BLaER1 (cell line): ENCODE measurements around the gene TADA3.

Experiments
- H3K27ac ChIP-seq: shearing (Covaris generic); formaldehyde crosslinking; 2 replicates; pipeline ENCODE4 v1.8.1; 2022
- H3K27me3 ChIP-seq: shearing (Covaris generic); formaldehyde crosslinking; 2 replicates; pipeline ENCODE4 v1.8.1; 2022
- H3K36me3 ChIP-seq: shearing (Covaris generic); formaldehyde crosslinking; 2 replicates; pipeline ENCODE4 v1.8.1; 2022
- H3K4me1 ChIP-seq: shearing (Covaris generic); formaldehyde crosslinking; 2 replicates; pipeline ENCODE4 v1.8.1; 2022
- H3K4me2 ChIP-seq: shearing (Covaris generic); formaldehyde crosslinking; 2 replicates; pipeline ENCODE4 v1.8.1; 2022
- H3K4me3 ChIP-seq: shearing (Covaris generic); formaldehyde crosslinking; 2 replicates; pipeline ENCODE4 v1.8.1; 2022
- H3K9ac ChIP-seq: shearing (Covaris generic); formaldehyde crosslinking; 2 replicates; pipeline ENCODE4 v1.8.1; 2022
- H3K9me3 ChIP-seq: shearing (Covaris generic); formaldehyde crosslinking; 2 replicates; pipeline ENCODE4 v1.8.1; 2022
- H4K20me1 ChIP-seq: shearing (Covaris generic); formaldehyde crosslinking; 2 replicates; pipeline ENCODE4 v1.8.1; 2022
- Cebpa-rat ChIP-seq: shearing (Covaris generic); IDR thresholded peaks from 2 replicates; pipeline ENCODE4 v1.8.1; 2022

TADA3 gene

DNA sequence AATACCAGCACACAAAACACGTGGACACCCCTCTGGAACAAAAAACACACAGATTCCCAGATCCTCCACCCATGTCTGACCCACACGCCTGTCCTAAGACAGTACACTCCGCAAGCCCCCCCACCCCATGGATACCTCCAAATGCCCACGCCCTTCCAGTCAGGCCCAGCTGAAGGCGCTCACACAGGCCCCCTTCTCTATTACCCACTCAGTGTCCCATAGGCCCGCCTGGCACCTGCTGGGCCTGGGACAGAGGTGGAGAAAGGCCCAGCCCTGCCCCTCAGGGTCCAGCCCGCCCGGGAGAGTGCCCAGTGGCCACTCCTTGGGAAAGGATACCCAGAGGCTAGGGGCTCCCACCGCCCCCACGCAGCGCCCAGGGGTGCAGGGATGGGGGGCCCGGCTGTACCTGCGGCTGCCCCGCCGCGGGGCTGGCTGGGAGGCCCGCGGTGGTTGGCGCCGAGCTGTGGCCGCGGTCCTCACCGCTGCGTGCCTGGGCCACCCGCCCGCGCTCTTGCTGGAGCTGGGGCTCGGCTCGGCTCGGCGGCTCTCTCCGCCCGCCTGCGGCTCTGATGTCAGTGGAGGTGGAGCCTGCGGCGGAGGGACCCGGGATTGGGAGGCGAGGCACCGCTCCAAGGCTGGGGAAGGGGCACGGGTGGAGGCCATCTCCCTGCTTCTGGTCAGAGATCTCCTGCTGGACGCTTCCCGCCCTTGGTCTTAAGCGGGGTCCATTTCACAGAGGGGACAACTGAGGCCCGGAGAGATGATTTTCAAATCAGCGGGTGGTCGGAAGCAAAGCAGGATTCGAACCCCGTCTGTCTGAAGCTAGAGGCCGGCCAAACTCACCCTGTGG lies 22.6 kb downstream of the TADA3 start, which contains the start of gene CAMK1:
TSS of gene CAMK1 (minus strand) at position 522 of the 850 bp plus-strand sequence. CDS start 2,198 bp downstream, outside the sequence.
- no peak within 1 kb of the TSS for H3K9ac ChIP-seq

DNA sequence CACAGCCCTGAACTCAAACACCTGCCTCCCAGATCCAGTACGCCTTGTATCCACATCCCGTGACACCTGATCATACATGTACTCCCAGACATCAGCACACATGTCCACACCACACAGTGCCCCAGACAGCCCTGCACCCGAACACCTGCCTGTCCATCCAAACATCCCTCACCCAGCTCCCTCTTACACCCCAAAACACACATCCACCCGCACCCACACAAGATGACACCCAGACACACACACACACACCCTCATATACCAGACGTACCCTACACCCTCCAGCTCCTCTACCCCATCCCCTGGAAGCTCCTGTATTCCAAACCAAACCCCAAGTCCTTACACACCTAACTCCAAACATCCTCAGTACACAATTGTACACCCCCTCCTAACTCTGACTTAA lies 23.3 kb downstream of the TADA3 start:
- Histone ChIP-seq H3K4me2 (no peak overlapping the region), H4K20me1 (peaks cover 5% of the 10 kb centered on the region), H3K36me3 (no peaks in the 10 kb centered on the region; the same call in 1 of the 2 replicates), H3K4me3 (no peak overlapping the region), H3K9ac (no peak overlapping the region), H3K27me3 (peaks cover 25% of the 10 kb centered on the region), H3K9me3 (no peaks in the 10 kb centered on the region), H3K27ac (no peak overlapping the region), H3K4me1 (peaks cover 7% of the 10 kb centered on the region)
- no peak for TF ChIP-seq Cebpa-rat

More for the DNA sequence above, 22.6 kb downstream of the TADA3 start, which contains the start of gene CAMK1:
- no peak for TF ChIP-seq Cebpa-rat
- H3K4me1 ChIP-seq = peaks cover 7% of the 10 kb centered on the region
- H3K36me3 ChIP-seq = no peaks in the 10 kb centered on the region; the same call in 1 of the 2 replicates
- H3K4me3 ChIP-seq = no peak within 1 kb of the TSS
- H3K4me2 ChIP-seq = peak within 1 kb of the TSS; percentile 45
- no peak within 1 kb of the TSS for H3K27ac ChIP-seq
- no peaks in the 10 kb centered on the region for H3K9me3 ChIP-seq
- H4K20me1 ChIP-seq = peaks cover 5% of the 10 kb centered on the region
- peaks cover 25% of the 10 kb centered on the region for H3K27me3 ChIP-seq

DNA sequence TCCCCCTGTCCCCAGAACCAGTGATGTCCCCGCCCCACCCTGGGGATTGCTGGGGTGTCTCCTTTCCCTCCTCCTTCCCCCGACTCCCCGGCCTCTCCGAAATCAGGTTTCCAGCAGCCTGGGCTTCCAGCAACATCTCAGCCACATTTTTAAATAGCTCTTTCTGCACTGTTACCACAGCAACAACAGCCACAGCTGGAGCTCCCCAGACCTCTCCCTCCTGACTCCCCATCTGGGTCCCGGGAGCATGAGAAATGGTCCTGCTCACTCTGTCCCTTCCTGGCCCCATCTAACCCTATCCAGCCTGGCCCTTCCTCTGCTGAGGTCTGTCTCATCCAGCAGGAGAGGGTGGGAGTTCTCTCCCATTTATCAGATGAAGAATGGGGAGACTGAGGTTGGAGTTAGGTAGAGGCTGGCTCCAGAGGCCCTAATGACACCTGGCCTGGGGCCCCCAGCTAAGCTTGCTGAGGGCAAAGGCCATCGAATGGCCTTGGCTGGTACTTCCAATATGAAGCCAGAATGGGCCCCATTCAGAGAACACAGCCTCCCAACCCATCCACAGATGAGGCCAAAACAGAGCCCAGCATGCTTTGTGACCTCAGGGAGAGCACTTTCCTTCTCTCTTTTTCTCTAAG lies 24.0 kb downstream of the TADA3 start:
- Histone ChIP-seq H4K20me1 (peaks cover 5% of the 10 kb centered on the region), H3K9ac (no peak overlapping the region), H3K4me3 (no peak overlapping the region), H3K9me3 (no peaks in the 10 kb centered on the region), H3K27me3 (peaks cover 25% of the 10 kb centered on the region), H3K36me3 (no peaks in the 10 kb centered on the region; the same call in 1 of the 2 replicates), H3K4me1 (peaks cover 7% of the 10 kb centered on the region), H3K27ac (no peak overlapping the region), H3K4me2 (no peak overlapping the region)
- no peak for TF ChIP-seq Cebpa-rat

DNA sequence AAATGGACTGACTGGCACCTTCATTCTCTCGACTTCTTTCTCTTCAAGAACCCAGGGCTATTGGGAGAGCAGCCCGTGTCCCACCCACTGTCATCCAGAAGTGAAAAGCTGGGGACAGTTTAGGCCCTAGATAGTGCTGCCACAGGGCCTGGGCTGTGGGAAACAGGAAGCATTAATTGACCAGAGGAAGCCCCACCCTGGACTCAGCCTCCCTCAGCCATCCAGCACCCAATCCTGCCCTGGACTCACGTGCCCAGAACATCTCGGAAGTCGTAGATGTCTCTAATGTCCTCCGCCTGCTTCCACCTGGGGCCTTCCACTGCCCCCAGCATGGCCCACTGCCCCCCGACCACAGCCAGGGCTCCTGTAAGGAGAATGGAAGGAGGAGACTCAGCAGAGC lies 24.9 kb downstream of the TADA3 start:
- Histone ChIP-seq H3K27ac (no peak overlapping the region), H3K36me3 (no peaks in the 10 kb centered on the region; the same call in 1 of the 2 replicates), H3K9me3 (no peaks in the 10 kb centered on the region), H4K20me1 (peaks cover 5% of the 10 kb centered on the region), H3K4me1 (peaks cover 7% of the 10 kb centered on the region), H3K4me3 (no peak overlapping the region), H3K27me3 (peaks cover 25% of the 10 kb centered on the region), H3K9ac (no peak overlapping the region), H3K4me2 (no peak overlapping the region)
- TF ChIP-seq Cebpa-rat = no peak

DNA sequence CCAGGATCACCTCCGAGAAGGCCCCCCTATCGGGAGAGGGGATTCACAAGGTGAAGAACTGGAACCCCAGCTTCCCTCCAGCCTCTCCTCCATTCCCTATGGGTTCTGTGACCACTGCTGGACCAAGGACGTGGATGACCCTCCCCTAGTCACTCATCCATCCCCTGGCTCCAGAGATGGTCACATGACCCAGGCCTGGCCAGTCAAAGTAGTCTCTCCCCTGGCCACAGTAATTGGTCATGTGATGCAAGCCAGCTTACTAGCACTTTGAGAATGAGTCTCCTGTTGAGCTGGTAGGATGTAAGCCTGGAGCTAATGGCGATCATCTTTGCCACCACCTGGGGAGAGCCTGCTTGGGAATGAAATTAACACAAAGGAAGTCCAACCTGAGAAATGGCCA lies 26.4 kb downstream of the TADA3 start:
- H3K4me1 ChIP-seq = peaks cover 7% of the 10 kb centered on the region
- H3K27ac ChIP-seq = no peak overlapping the region
- no peak overlapping the region for H3K9ac ChIP-seq
- no peaks in the 10 kb centered on the region for H3K9me3 ChIP-seq
- H3K4me2 ChIP-seq = no peak overlapping the region
- TF ChIP-seq Cebpa-rat = no peak
- H3K4me3 ChIP-seq = no peak overlapping the region
- peaks cover 1% of the 10 kb centered on the region; the same call in 1 of the 2 replicates for H3K36me3 ChIP-seq
- H3K27me3 ChIP-seq = peaks cover 25% of the 10 kb centered on the region
- peaks cover 5% of the 10 kb centered on the region for H4K20me1 ChIP-seq

DNA sequence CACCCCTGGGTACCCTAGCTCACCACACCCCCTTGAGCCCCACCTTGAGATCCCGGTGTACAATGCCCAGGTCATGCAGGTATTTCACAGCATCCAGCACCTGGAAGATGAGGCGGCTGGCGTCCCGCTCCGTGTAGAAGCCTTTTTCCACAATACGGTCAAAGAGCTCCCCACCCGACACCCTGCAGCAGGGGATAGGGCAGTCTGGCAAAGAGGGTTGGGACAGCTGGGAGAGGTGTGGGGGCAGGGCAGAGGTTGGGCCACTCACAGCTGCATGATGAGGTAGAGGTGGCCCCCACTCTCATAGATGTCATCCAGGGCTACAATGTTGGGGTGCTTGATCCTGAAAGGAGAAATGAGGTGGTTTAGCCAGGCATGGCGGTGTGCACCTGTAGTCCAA lies 29.4 kb downstream of the TADA3 start:
- Histone ChIP-seq H3K36me3 (peaks cover 20% of the 10 kb centered on the region), H3K4me2 (no peak overlapping the region)

DNA sequence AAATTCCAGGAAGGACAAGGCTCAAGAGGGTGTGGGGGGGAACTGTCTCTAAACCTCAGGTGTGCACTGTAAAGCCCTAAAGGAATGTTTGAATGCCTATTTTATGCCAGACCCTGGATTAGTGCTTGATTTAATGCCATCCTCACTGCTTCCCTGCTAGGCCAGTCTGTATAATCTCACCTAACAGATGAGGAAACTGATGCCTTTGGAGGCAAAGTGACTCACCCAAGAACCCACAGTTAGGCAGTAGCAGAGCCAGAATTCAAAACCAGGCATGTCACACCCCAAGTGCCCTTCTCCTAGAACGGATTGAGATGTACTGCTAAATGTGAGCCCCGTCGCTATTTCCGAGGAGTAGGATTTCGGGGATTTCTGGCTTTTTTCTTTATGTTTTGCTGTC lies 30.4 kb downstream of the TADA3 start:
- TF ChIP-seq Cebpa-rat = no peak
- Histone ChIP-seq H3K4me2 (no peak overlapping the region), H3K9ac (no peak overlapping the region), H3K9me3 (no peaks in the 10 kb centered on the region), H3K27me3 (no peaks in the 10 kb centered on the region), H3K4me1 (no peaks in the 10 kb centered on the region), H3K36me3 (peaks cover 28% of the 10 kb centered on the region), H3K27ac (no peak overlapping the region), H4K20me1 (no peaks in the 10 kb centered on the region), H3K4me3 (no peak overlapping the region)

More for the DNA sequence above, 29.4 kb downstream of the TADA3 start:
- no peaks in the 10 kb centered on the region for H3K4me1 ChIP-seq
- H3K27me3 ChIP-seq = no peaks in the 10 kb centered on the region
- H4K20me1 ChIP-seq = no peaks in the 10 kb centered on the region
- no peak overlapping the region for H3K27ac ChIP-seq
- H3K9me3 ChIP-seq = no peaks in the 10 kb centered on the region
- H3K9ac ChIP-seq = no peak overlapping the region
- no peak for TF ChIP-seq Cebpa-rat
- H3K4me3 ChIP-seq = no peak overlapping the region

DNA sequence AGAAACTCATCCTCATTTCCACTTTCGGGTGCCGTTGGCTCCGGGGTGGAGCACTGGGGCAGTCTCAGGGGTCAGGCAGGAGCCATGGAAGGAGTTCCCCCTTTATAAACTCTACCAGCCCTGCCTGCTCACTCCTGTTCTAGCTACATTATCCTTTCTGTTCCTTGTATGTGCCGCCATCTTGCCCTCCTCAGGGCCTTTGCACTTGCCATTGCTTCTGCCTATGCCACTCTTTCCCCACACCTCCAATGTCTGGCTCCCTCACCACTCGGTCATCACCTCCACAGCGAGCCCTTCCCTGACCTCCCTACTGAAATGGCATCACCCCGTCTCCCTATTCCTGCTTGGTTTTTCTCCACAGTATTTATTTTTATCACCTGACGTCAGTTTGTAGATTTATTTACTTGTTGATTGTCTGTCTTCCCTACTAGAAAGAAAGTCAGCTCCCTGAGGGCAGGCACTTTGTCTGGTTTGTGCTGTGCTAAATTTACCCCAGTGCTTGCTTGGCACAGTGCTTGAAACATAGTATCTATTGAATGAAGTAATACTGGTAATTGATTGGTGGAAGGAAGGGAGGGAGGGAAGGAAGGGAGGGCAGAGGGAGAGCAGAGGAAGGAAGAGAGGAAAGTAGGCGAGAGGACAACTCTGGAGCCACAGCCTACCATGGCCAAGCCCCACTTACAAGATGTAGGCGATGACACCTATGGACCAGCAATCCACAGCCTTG lies 31.3 kb downstream of the TADA3 start:
- Histone ChIP-seq H3K4me1 (no peaks in the 10 kb centered on the region), H3K4me2 (no peak overlapping the region), H4K20me1 (no peaks in the 10 kb centered on the region), H3K27me3 (no peaks in the 10 kb centered on the region), H3K4me3 (no peak overlapping the region), H3K36me3 (peaks cover 38% of the 10 kb centered on the region), H3K27ac (no peak overlapping the region), H3K9ac (no peak overlapping the region), H3K9me3 (no peaks in the 10 kb centered on the region)
- no peak for TF ChIP-seq Cebpa-rat

DNA sequence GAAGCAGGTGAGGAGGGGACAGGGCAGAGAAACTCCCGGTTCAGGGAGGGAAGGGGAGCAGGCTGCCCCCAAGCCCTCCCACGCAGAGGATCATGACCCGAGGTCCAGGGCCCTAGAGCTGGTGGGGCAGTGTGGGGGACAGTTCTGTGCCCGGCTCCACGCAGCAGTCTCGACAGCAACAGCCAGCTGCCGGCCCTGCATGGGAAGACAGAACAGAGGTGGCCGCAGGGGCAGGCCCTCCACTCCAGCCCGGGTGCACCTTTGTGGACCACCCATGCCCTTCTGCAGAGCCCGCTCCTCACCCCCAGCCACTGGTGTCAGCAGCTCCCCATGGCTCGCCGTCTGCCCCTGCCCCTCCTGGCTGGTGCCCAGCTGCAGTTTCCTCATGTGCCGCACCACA lies 34.8 kb downstream of the TADA3 start:
- peaks cover 48% of the 10 kb centered on the region for H3K36me3 ChIP-seq
- no peak overlapping the region for H3K27ac ChIP-seq

More for the DNA sequence above, 34.8 kb downstream of the TADA3 start:
- Histone ChIP-seq H3K27me3 (no peaks in the 10 kb centered on the region), H4K20me1 (no peaks in the 10 kb centered on the region), H3K4me1 (peaks cover 25% of the 10 kb centered on the region), H3K4me2 (no peak overlapping the region), H3K9me3 (no peaks in the 10 kb centered on the region), H3K9ac (no peak overlapping the region), H3K4me3 (no peak overlapping the region)
- TF ChIP-seq Cebpa-rat = no peak
